Loucy (cell line): ENCODE measurements around the gene FADS2.

Experiments
- EZH2phosphoT487 ChIP-seq: fragments of 200-600 bp; IDR thresholded peaks from 2 replicates; pipeline ENCODE4 v1.6.1; 2018; ENCODE audit warnings: antibody characterized with exemption, mild to moderate bottlenecking, moderate library complexity, borderline replicate concordance
- TF ChIP-seq, protein P1 (sequence below): fragments of 200-600 bp; sonication (generic); conservative IDR thresholded peaks from 2 replicates; pipeline ENCODE4 v1.5.1; 2014; ENCODE audit warnings: mild to moderate bottlenecking, antibody characterized with exemption, low read length

DNA sequence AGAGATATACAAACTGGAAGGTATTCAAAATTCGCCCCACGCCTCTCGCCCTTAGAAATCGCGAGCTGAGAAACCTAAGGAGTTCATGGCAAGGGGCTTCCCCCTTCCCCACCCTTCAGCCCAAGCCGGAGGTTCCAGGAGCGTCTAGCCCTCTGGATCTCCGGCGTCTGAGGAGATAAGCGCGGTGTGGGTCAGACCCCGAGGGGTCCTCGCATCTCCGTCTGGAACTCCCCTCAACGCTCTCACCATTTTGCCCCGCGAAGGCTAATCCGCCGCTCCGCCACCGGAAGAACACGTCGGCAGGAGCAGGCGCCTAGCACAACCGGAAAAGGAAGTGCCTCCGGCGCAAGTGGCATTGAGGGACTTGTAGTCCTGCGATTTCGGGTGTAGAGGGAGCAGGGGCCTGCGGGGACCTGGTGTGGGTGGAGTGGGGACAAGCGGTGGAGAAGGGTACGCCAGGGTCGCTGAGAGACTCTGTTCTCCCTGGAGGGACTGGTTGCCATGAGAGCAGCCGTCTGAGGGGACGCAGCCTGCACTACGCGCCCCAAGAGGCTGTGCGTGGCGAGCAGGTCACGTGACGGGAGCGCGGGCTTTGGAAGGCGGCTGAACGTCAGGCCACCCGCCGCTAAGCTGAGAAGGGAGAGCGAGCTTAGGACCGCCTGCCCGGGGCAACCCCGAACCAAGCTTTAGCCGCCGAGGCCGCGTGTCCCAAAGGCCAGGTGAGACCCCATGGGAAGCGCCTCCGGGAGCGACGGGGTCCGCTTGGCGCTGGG is 35.6 kb upstream of the FADS2 start, which contains the start of the genes FEN1 and TMEM258:
- no peak for TF ChIP-seq EZH2phosphoT487
- TF ChIP-seq, protein P1, sequence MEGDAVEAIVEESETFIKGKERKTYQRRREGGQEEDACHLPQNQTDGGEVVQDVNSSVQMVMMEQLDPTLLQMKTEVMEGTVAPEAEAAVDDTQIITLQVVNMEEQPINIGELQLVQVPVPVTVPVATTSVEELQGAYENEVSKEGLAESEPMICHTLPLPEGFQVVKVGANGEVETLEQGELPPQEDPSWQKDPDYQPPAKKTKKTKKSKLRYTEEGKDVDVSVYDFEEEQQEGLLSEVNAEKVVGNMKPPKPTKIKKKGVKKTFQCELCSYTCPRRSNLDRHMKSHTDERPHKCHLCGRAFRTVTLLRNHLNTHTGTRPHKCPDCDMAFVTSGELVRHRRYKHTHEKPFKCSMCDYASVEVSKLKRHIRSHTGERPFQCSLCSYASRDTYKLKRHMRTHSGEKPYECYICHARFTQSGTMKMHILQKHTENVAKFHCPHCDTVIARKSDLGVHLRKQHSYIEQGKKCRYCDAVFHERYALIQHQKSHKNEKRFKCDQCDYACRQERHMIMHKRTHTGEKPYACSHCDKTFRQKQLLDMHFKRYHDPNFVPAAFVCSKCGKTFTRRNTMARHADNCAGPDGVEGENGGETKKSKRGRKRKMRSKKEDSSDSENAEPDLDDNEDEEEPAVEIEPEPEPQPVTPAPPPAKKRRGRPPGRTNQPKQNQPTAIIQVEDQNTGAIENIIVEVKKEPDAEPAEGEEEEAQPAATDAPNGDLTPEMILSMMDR, result no peak
